ENCODE data around the gene MLH1.

GRCh38 chr3:36969540-36970432, 23.5 kb upstream of the MLH1 start:
- TF ChIP-seq, protein P1, sequence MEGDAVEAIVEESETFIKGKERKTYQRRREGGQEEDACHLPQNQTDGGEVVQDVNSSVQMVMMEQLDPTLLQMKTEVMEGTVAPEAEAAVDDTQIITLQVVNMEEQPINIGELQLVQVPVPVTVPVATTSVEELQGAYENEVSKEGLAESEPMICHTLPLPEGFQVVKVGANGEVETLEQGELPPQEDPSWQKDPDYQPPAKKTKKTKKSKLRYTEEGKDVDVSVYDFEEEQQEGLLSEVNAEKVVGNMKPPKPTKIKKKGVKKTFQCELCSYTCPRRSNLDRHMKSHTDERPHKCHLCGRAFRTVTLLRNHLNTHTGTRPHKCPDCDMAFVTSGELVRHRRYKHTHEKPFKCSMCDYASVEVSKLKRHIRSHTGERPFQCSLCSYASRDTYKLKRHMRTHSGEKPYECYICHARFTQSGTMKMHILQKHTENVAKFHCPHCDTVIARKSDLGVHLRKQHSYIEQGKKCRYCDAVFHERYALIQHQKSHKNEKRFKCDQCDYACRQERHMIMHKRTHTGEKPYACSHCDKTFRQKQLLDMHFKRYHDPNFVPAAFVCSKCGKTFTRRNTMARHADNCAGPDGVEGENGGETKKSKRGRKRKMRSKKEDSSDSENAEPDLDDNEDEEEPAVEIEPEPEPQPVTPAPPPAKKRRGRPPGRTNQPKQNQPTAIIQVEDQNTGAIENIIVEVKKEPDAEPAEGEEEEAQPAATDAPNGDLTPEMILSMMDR (IDR thresholded peaks at IDR 0.05; ENCODE audit: low read length) = no peak
- TF ChIP-seq EZH2phosphoT487 (IDR thresholded peaks at IDR 0.05; ENCODE audit: low read length) = no peak
